H9 (cell line): ENCODE measurements around the gene MPP1. TPM values are rescaled to one million over a fixed set of nuclear protein-coding genes. Genes with fewer than 3 reads are reported as not detected.
"Not testable (repeated sequence)": the region's sequence is repeated elsewhere in the genome, so short reads cannot be mapped to it uniquely, and the experiment has no call there.

Source experiments
- DNase-seq: peaks from one replicate; pipeline ENCODE4 v3.0.0-alpha.2; 2017
- H2AFZ ChIP-seq: one replicate; pipeline ENCODE4 v1.6.1; 2013; ENCODE audit warnings: mild to moderate bottlenecking, low read length, control low read depth, moderate library complexity
- H2AK5ac ChIP-seq: 2 replicates; pipeline ENCODE4 v1.6.1; 2013; ENCODE audit warnings: low read length, control low read depth, mixed read lengths; ENCODE audit not compliant: insufficient read length
- H2BK120ac ChIP-seq: one replicate; pipeline ENCODE4 v1.6.1; 2013; ENCODE audit warnings: low read depth, mild to moderate bottlenecking, low read length, control low read depth, inconsistent platforms; ENCODE audit not compliant: poor library complexity, severe bottlenecking
- H2BK12ac ChIP-seq: 2 replicates; pipeline ENCODE4 v1.6.1; 2013; ENCODE audit warnings: low read length, control low read depth, mixed read lengths, low read depth; ENCODE audit not compliant: insufficient read length
- H2BK15ac ChIP-seq: 2 replicates; pipeline ENCODE4 v1.6.1; 2013; ENCODE audit warnings: low read depth, low read length, control low read depth
- H2BK20ac ChIP-seq: one replicate; pipeline ENCODE4 v1.6.1; 2013; ENCODE audit warnings: low read depth, mild to moderate bottlenecking, low read length, control low read depth, inconsistent platforms; ENCODE audit not compliant: poor library complexity, severe bottlenecking
- H2BK5ac ChIP-seq: 2 replicates; pipeline ENCODE4 v1.6.1; 2013; ENCODE audit warnings: low read length, control low read depth, mixed read lengths; ENCODE audit not compliant: insufficient read length
- H3K14ac ChIP-seq: 2 replicates; pipeline ENCODE4 v1.6.1; 2013; ENCODE audit warnings: low read length, control low read depth; ENCODE audit not compliant: insufficient read depth
- H3K18ac ChIP-seq: 2 replicates; pipeline ENCODE4 v1.6.1; 2013; ENCODE audit warnings: low read depth, mild to moderate bottlenecking, mixed read lengths, low read length, control low read depth; ENCODE audit not compliant: insufficient read length
- H3K23ac ChIP-seq: 2 replicates; pipeline ENCODE4 v1.6.1; 2013; ENCODE audit warnings: low read length, control low read depth, mixed read lengths, low read depth; ENCODE audit not compliant: insufficient read length
- H3K23me2 ChIP-seq: 2 replicates; pipeline ENCODE4 v1.6.1; 2013; ENCODE audit warnings: low read depth, mild to moderate bottlenecking, mixed read lengths, low read length, control low read depth; ENCODE audit not compliant: insufficient read length, poor library complexity, severe bottlenecking
- H3K27ac ChIP-seq: 2 replicates; pipeline ENCODE4 v1.5.1; 2013; ENCODE audit warnings: low read length, control low read depth, mixed read lengths, low read depth; ENCODE audit not compliant: insufficient read length
- H3K27me3 ChIP-seq: 2 replicates; pipeline ENCODE4 v1.6.1; 2013; ENCODE audit warnings: low read length, control low read depth, inconsistent platforms; ENCODE audit not compliant: insufficient read depth
- H3K4ac ChIP-seq: 2 replicates; pipeline ENCODE4 v1.6.1; 2013; ENCODE audit warnings: low read depth, mild to moderate bottlenecking, control low read depth, inconsistent platforms, low read length, moderate library complexity
- H3K4me1 ChIP-seq: 2 replicates; pipeline ENCODE4 v1.6.1; 2013; ENCODE audit warnings: low read length, control low read depth, inconsistent platforms; ENCODE audit not compliant: insufficient read depth
- H3K4me2 ChIP-seq: 2 replicates; pipeline ENCODE4 v1.6.1; 2013; ENCODE audit warnings: low read length, control low read depth, mixed read lengths; ENCODE audit not compliant: insufficient read length, insufficient read depth
- H3K56ac ChIP-seq: 2 replicates; pipeline ENCODE4 v1.6.1; 2013; ENCODE audit warnings: low read depth, mild to moderate bottlenecking, mixed read lengths, low read length, control low read depth; ENCODE audit not compliant: insufficient read length
- H3K79me1 ChIP-seq: 2 replicates; pipeline ENCODE4 v1.6.1; 2013; ENCODE audit warnings: low read depth, mild to moderate bottlenecking, moderate library complexity, low read length, control low read depth, inconsistent platforms; ENCODE audit not compliant: insufficient read depth, poor library complexity, severe bottlenecking
- H3K79me2 ChIP-seq: 2 replicates; pipeline ENCODE4 v1.6.1; 2013; ENCODE audit warnings: low read length, control low read depth, inconsistent platforms; ENCODE audit not compliant: insufficient read depth
- H3K9ac ChIP-seq: 2 replicates; pipeline ENCODE4 v1.6.1; 2013; ENCODE audit warnings: low read length, control low read depth, mixed read lengths; ENCODE audit not compliant: insufficient read length; ENCODE audit errors: extremely low read depth
- H3K9me3 ChIP-seq: one replicate; pipeline ENCODE4 v1.6.1; 2013; ENCODE audit warnings: low read depth, low read length, inconsistent platforms; ENCODE audit not compliant: control insufficient read depth
- H3T11ph ChIP-seq: one replicate; pipeline ENCODE4 v1.6.1; 2013; ENCODE audit warnings: mild to moderate bottlenecking, low read length, control low read depth, inconsistent platforms
- H4K20me1 ChIP-seq: one replicate; pipeline ENCODE4 v1.6.1; 2013; ENCODE audit not compliant: control insufficient read depth, insufficient read length, insufficient read depth
- H4K5ac ChIP-seq: 2 replicates; pipeline ENCODE4 v1.6.1; 2013; ENCODE audit warnings: low read depth, mild to moderate bottlenecking, mixed read lengths, low read length, control low read depth; ENCODE audit not compliant: insufficient read length
- H4K8ac ChIP-seq: replicated peaks from 2 replicates; pipeline ENCODE4 v1.6.1; 2013; ENCODE audit warnings: low read length, control low read depth, mixed read lengths, low read depth; ENCODE audit not compliant: insufficient read length
- H4K91ac ChIP-seq: 2 replicates; pipeline ENCODE4 v1.6.1; 2013; ENCODE audit warnings: low read depth, mild to moderate bottlenecking, moderate library complexity, mixed read lengths, low read length, control low read depth; ENCODE audit not compliant: insufficient read length
- H3K27ac Mint-ChIP-seq, 3 experiments: 2 replicates in 2 of 3; 3 replicates in 1 of 3; pipeline ENCODE4 v1.8.0; 2020 to 2021; ENCODE audit warnings: mixed read lengths in 3 of 3, mild to moderate bottlenecking in 1 of 3, moderate library complexity in 1 of 3
- H3K27me3 Mint-ChIP-seq: 2 replicates; pipeline ENCODE4 v1.8.0; 2021; ENCODE audit warnings: low read depth, mild to moderate bottlenecking, moderate library complexity, mixed read lengths
- H3K36me3 Mint-ChIP-seq, 3 experiments: 2 replicates in 2 of 3; 3 replicates in 1 of 3; pipeline ENCODE4 v1.8.0; 2020 to 2021; ENCODE audit warnings: low read depth in 3 of 3, mixed read lengths in 3 of 3; ENCODE audit not compliant: insufficient read depth in 1 of 3
- H3K4me1 Mint-ChIP-seq, 2 experiments: 2 replicates each; pipeline ENCODE4 v1.8.0; 2020; ENCODE audit warnings: mixed read lengths in 2 of 2
- H3K4me3 Mint-ChIP-seq, 2 experiments: 2 replicates in 1 of 2; 3 replicates in 1 of 2; pipeline ENCODE4 v1.8.0; 2020 to 2021; ENCODE audit warnings: mild to moderate bottlenecking in 2 of 2, mixed read lengths in 2 of 2, moderate library complexity in 1 of 2
- H3K9me3 Mint-ChIP-seq, 2 experiments: 2 replicates in 1 of 2; 3 replicates in 1 of 2; pipeline ENCODE4 v1.8.0; 2020; ENCODE audit warnings: mild to moderate bottlenecking in 2 of 2, mixed read lengths in 2 of 2, moderate library complexity in 1 of 2
- WGBS: extraction: QIAGEN DNeasy Blood & Tissue Kit; methylation state at CpG from one replicate; pipeline ENCODE4 v1.1.7; 2013; ENCODE audit warnings: missing lambda C conversion rate, low lambda C conversion rate, mixed read lengths; ENCODE audit not compliant: insufficient read length; ENCODE audit errors: extremely low coverage; 5-methylcytosine and 5-hydroxymethylcytosine counted together
- total RNA-seq: library from RNA; stranded (reverse); gene quantifications from 2 replicates; pipeline ENCODE4 v1.2.1, GENCODE V29; 2021

MPP1 gene
- total RNA-seq, 1 experiment from 2014 or later = 17.9 TPM

DNA sequence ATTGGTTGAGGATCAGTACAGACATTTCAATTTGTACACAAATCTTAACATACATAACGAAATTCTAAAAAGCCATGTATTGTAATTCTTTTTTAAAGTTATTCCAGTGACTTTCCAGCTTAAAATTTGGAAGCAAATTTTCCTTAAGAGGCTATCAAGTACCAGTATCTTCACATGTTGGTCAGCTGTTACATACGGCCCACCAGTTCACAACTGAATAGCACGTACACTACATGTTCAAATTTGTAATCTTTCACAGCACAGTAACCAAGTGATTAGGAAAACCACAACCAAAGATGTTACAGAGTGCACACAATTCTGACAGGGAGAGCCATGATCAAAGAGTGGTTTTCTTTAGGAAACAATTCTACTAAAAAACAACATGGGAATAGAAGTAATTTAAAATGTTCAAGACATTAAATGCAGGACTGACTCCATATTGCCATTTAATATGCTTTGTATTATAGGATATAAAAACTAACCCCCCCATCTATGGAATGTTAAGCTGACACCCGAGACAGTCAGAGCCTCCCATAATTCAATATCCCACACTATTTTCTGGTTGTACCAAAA lies 11.1 kb upstream of the MPP1 start:
- not testable (repeated sequence) for H2BK15ac ChIP-seq, H2AFZ ChIP-seq, H3K23me2 ChIP-seq, H4K8ac ChIP-seq, H3K27me3 Mint-ChIP-seq, H3K4me2 ChIP-seq, H3K9ac ChIP-seq, H3K14ac ChIP-seq, H2BK20ac ChIP-seq, H3K27ac Mint-ChIP-seq, H3K4me1 ChIP-seq, H3T11ph ChIP-seq, H2BK5ac ChIP-seq, H3K18ac ChIP-seq, H3K79me2 ChIP-seq, H2AK5ac ChIP-seq, H3K9me3 ChIP-seq, H3K79me1 ChIP-seq, H3K27ac ChIP-seq, H3K56ac ChIP-seq, H3K23ac ChIP-seq, H4K91ac ChIP-seq, DNase-seq, H2BK120ac ChIP-seq, H3K4me3 Mint-ChIP-seq, H4K20me1 ChIP-seq, H2BK12ac ChIP-seq, H4K5ac ChIP-seq, H3K4ac ChIP-seq, H3K27me3 ChIP-seq
- WGBS = no CpG with 5 or more reads among the region's 4 CpGs
- H3K9me3 Mint-ChIP-seq = peaks cover 52 to 72% of the 10 kb centered on the region in 2 experiments
- peaks cover 9 to 14% (median 13%) of the 10 kb centered on the region in 3 experiments for H3K36me3 Mint-ChIP-seq
- H3K4me1 Mint-ChIP-seq = peaks cover 31 to 36% of the 10 kb centered on the region in 2 experiments
